OCI-LY1 (cell line): ENCODE results near the gene RUNX3.

Experiments
- H2AFZ ChIP-seq: fragments of 200-600 bp; sonication (generic), shearing (Covaris generic); 2 replicates; pipeline ENCODE4 v1.6.0; 2014; ENCODE audit warnings: antibody characterized with exemption, mild to moderate bottlenecking, low read length
- H3F3A ChIP-seq: fragments of 200-600 bp; sonication (generic), shearing (Covaris generic); 2 replicates; pipeline ENCODE4 v1.6.0; 2014; ENCODE audit warnings: mild to moderate bottlenecking, antibody characterized with exemption, low read length, moderate library complexity; ENCODE audit not compliant: insufficient read depth
- H3K27ac ChIP-seq: fragments of 200-600 bp; sonication (generic); 2 replicates; pipeline ENCODE4 v1.5.1; 2014; ENCODE audit warnings: low read length, mixed run types, mild to moderate bottlenecking, low read depth; ENCODE audit not compliant: poor library complexity, severe bottlenecking
- H3K27me3 ChIP-seq: fragments of 200-600 bp; sonication (generic); 2 replicates; pipeline ENCODE4 v1.6.0; 2014; ENCODE audit warnings: antibody characterized with exemption, mild to moderate bottlenecking, low read length, moderate library complexity; ENCODE audit not compliant: insufficient read depth
- H3K36me3 ChIP-seq: fragments of 200-600 bp; sonication (generic); 2 replicates; pipeline ENCODE4 v1.6.1; 2014; ENCODE audit warnings: mild to moderate bottlenecking, antibody characterized with exemption, low read length, moderate library complexity, mixed read lengths; ENCODE audit not compliant: insufficient read depth
- H3K4me1 ChIP-seq: fragments of 200-600 bp; sonication (generic); 2 replicates; pipeline ENCODE4 v1.5.1; 2014; ENCODE audit warnings: mild to moderate bottlenecking, low read length, moderate library complexity; ENCODE audit not compliant: insufficient read depth, severe bottlenecking
- H3K4me2 ChIP-seq: fragments of 200-600 bp; sonication (generic), shearing (Covaris generic); 2 replicates; pipeline ENCODE4 v1.6.1; 2014; ENCODE audit warnings: low read length
- H3K4me3 ChIP-seq: fragments of 200-600 bp; sonication (generic); 2 replicates; pipeline ENCODE4 v1.5.1; 2014; ENCODE audit warnings: low read length, low read depth, mild to moderate bottlenecking, mixed read lengths; ENCODE audit not compliant: poor library complexity, severe bottlenecking
- H3K79me2 ChIP-seq: fragments of 200-600 bp; shearing (Covaris generic); 2 replicates; pipeline ENCODE4 v1.6.1; 2016; ENCODE audit warnings: mixed run types, low read length, mixed read lengths; ENCODE audit not compliant: insufficient read depth
- H3K9ac ChIP-seq: fragments of 200-600 bp; sonication (generic), shearing (Covaris generic); 2 replicates; pipeline ENCODE4 v1.6.1; 2014; ENCODE audit warnings: mild to moderate bottlenecking, low read length, mixed read lengths
- H3K9me2 ChIP-seq: fragments of 200-600 bp; sonication (generic), shearing (Covaris generic); 2 replicates; pipeline ENCODE4 v1.6.1; 2014; ENCODE audit warnings: low read depth, mild to moderate bottlenecking, low read length, mixed read lengths
- H3K9me3 ChIP-seq: fragments of 200-600 bp; shearing (Covaris generic); 2 replicates; pipeline ENCODE4 v1.6.1; 2014; ENCODE audit warnings: low read length, mixed read lengths
- H4K20me1 ChIP-seq: fragments of 200-600 bp; sonication (generic), shearing (Covaris generic); 2 replicates; pipeline ENCODE4 v1.6.0; 2016; ENCODE audit warnings: mild to moderate bottlenecking, low read length; ENCODE audit not compliant: insufficient read depth
- EZH2 ChIP-seq: fragments of 200-600 bp; sonication (generic), shearing (Covaris generic); IDR thresholded peaks from 2 replicates; pipeline ENCODE4 v1.8.0; 2017; ENCODE audit warnings: borderline replicate concordance, mixed run types, mild to moderate bottlenecking, antibody characterized with exemption, low read length, moderate library complexity, mixed read lengths
- TF ChIP-seq, protein P1 (sequence below): fragments of 200-600 bp; sonication (generic), shearing (Covaris generic); IDR thresholded peaks from 2 replicates; pipeline ENCODE4 v1.5.1; 2017; ENCODE audit warnings: mild to moderate bottlenecking, antibody characterized with exemption, low read length, moderate library complexity, mixed read lengths

The RUNX3 gene

GRCh38 chr1:24935615-24936484 lies 5.8 kb upstream of the RUNX3 start:
- Histone ChIP-seq H2AFZ (no peak overlapping the region), H4K20me1 (no peaks in the 10 kb centered on the region), H3K79me2 (no peaks in the 10 kb centered on the region), H3K27me3 (no peaks in the 10 kb centered on the region), H3K9ac (no peak overlapping the region), H3K36me3 (no peaks in the 10 kb centered on the region), H3K4me1 (peaks cover 13% of the 10 kb centered on the region), H3K4me2 (no peak overlapping the region), H3K27ac (no peak overlapping the region), H3K9me2 (no peaks in the 10 kb centered on the region), H3K4me3 (no peak overlapping the region), H3K9me3 (no peaks in the 10 kb centered on the region), H3F3A (no peaks in the 10 kb centered on the region)
- TF ChIP-seq, protein P1, sequence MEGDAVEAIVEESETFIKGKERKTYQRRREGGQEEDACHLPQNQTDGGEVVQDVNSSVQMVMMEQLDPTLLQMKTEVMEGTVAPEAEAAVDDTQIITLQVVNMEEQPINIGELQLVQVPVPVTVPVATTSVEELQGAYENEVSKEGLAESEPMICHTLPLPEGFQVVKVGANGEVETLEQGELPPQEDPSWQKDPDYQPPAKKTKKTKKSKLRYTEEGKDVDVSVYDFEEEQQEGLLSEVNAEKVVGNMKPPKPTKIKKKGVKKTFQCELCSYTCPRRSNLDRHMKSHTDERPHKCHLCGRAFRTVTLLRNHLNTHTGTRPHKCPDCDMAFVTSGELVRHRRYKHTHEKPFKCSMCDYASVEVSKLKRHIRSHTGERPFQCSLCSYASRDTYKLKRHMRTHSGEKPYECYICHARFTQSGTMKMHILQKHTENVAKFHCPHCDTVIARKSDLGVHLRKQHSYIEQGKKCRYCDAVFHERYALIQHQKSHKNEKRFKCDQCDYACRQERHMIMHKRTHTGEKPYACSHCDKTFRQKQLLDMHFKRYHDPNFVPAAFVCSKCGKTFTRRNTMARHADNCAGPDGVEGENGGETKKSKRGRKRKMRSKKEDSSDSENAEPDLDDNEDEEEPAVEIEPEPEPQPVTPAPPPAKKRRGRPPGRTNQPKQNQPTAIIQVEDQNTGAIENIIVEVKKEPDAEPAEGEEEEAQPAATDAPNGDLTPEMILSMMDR = no peak
- TF ChIP-seq EZH2 = no peak

- Histone ChIP-seq H3K4me1 (peaks cover 18% of the 10 kb centered on the region), H3K79me2 (no peaks in the 10 kb centered on the region), H3K4me2 (no peak overlapping the region), H3K9me2 (no peaks in the 10 kb centered on the region), H3K27me3 (no peaks in the 10 kb centered on the region), H3K9me3 (no peaks in the 10 kb centered on the region), H3K4me3 (no peak overlapping the region), H3K27ac (no peak overlapping the region), H3F3A (no peaks in the 10 kb centered on the region), H3K9ac (no peak overlapping the region), H4K20me1 (no peaks in the 10 kb centered on the region), H3K36me3 (no peaks in the 10 kb centered on the region), H2AFZ (no peak overlapping the region)
- TF ChIP-seq, protein P1 = no peak
- no peak for TF ChIP-seq EZH2
Observed at GRCh38 chr1:24935196-24935526, 5.1 kb upstream of the RUNX3 start.

DNA sequence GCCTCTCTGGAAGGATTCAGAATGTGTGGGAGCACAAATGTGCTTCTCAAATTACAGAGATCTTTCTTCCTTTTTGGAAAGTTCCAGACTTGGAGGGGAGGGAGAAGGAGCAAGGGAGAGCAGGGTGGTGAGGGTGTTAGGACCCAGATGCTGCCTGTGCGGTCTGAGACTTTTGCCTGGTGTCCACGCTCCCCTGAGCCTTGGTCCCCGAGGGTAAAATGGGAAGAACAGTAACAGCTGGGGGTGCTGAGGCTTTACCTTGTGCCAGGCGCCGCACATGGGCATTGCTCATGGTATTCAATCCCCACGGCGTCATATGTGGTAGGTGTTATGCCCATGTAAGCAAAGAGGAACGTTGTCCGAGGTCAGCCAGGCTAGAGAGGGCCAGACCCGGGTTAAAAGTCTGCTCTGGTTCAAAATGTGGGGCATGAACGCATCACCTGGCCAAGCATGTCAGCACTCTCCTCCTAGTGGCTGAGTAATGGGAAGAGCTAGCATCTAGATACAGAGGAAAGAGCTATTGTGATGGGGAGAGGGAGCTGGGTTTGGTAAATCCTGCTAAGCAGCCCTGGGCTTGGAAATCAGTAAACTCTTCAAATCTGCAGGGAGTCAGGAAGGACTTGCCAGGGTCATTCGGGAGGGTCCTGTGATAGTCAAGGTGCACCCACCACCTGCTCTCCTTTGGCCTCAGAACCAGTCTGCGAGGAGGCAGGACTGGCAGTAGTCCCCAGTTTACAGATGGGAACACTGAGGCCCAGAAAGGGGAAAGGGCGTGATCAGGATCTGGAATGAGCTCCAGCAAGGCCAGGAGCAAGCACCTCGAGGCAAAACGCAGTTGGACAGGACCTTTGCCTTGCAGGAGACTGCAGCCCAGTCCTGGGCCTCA lies 4.5 kb upstream of the RUNX3 start:
- H3K27me3 ChIP-seq = no peaks in the 10 kb centered on the region
- TF ChIP-seq, protein P1 = no peak
- TF ChIP-seq EZH2 = no peak
- no peaks in the 10 kb centered on the region for H3F3A ChIP-seq
- no peak overlapping the region for H2AFZ ChIP-seq
- peaks cover 18% of the 10 kb centered on the region for H3K4me1 ChIP-seq
- no peak overlapping the region for H3K4me3 ChIP-seq
- H3K27ac ChIP-seq = no peak overlapping the region
- H3K4me2 ChIP-seq = no peak overlapping the region
- H3K79me2 ChIP-seq = no peaks in the 10 kb centered on the region
- no peak overlapping the region for H3K9ac ChIP-seq
- no peaks in the 10 kb centered on the region for H3K9me3 ChIP-seq
- no peaks in the 10 kb centered on the region for H3K9me2 ChIP-seq
- no peaks in the 10 kb centered on the region for H4K20me1 ChIP-seq
- H3K36me3 ChIP-seq = no peaks in the 10 kb centered on the region
